Activated CD4-positive, alpha-beta T cell treated with anti-CD3 and anti-CD28 coated beads, Interleukin-10, Interleukin-2, amounts not matched to agents 100 ng/mL and 50 ng/mL, durations not matched to agents 16 hours and 8 hours (primary cell): ENCODE data around the gene SNAPC2.
"Not testable (repeated sequence)": the region's sequence is repeated elsewhere in the genome, so short reads cannot be mapped to it uniquely, and the experiment has no call there.

Experiments used
- DNase-seq: peaks from one replicate; pipeline ENCODE4 v3.0.0-alpha.2; 2020

The SNAPC2 gene

GRCh38 chr19:7910321-7911161, 9.6 kb upstream of the SNAPC2 start:
- DNase-seq: no peak

DNA sequence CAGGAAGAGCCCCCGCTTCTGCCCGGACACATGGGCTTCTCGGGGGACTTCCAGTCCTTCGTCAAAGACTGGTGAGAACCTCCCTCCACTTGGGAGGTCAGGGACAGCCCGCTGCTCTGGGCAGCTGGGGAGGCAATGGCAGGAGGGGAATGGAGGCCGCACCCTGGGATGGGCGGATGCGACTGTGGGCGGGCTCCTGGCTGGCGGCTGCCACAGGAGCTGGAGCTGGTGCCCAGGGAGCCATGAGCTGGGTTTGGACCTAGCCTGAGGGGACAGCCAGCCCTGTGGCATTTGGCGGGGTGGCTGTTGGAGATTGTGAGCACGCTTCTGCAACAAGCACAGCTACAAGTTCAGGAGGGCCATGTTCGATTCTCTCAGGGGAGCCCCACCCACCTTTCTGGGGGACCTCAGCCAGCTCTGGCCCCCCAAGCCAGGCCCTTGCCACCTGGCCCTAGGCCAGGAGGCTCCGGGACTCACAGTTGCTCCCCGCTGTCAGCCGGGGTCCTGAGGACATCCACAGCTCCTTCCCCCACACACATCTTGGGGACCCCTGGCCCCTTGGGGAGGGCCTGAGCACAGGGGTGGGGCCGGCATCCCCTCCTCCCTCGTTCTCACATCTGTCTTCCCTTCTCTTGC, 8.5 kb upstream of the SNAPC2 start:
- no peak for DNase-seq

- no peak for DNase-seq
Measured at GRCh38 chr19:7912144-7912696, 7.9 kb upstream of the SNAPC2 start.

- DNase-seq: no peak
Measured at GRCh38 chr19:7912697-7913564, 7.2 kb upstream of the SNAPC2 start.

GRCh38 chr19:7913652-7914051, 6.5 kb upstream of the SNAPC2 start:
- no peak for DNase-seq

DNA sequence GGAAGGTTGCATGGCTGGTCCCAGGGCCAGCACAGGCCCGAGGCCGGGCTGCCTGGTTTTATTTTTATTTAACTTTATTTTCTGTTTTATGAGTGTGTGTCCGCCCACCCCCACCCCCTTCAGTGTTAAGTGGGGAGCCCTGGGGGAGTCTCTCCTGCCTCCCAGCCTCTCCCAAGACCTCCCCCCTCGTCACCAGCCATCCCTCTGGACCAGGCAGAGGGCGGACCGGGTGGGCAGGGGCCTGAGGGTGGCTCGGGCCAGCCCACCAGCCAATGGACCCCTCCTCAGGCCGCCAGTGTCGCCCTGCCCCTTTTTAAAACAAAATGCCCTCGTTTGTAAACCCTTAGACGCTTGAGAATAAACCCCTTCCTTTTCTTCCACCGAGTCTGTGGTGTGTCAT, 6.0 kb upstream of the SNAPC2 start:
- DNase-seq: no peak

- no peak for DNase-seq
Measured at GRCh38 chr19:7914598-7915045, 5.5 kb upstream of the SNAPC2 start, which contains the start of gene TGFBR3L. TGFBR3L (plus strand) TSS chr19:7914830.

DNA sequence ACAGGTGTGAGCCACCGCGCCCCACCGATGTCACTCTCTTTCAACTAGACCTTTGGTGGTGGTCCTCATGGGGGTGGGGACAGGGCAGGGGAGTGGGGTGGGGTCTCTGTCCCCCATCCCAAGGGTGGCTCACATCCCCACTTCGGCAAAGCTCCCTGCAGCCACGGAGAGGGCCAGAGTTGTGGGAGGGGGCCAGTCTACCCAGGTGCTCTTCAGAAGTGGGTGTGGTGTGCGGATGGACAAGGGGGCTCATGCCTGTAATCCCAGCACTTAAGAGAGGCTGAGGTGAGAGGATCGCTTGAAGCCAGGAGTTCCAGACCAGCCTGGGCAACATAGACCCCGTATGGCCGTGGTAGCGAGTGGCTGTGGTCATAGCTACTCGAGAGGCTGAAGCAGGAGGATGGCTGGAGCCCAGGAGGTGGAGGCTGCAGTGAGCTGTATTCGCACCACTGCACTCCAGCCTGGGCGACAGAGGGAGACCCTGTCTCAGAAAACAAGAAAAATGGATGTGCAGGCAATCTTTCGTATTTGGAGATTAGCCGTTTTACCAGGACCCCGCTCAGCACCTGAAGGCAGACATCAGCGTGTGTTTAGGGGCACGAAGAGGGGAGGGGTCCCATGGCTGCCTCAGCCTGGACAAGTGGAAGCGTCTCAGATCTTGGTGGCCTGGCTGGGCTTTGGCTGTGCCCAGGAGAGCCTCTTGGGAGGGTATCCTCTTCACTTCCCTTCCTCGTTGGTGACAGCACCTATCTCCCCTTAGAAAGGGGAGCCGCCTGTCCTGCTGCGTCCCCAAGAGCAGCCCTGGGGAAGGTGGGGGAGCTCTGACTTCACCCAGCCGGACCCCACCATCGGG, 4.7 kb upstream of the SNAPC2 start:
- DNase-seq: no peak

GRCh38 chr19:7916103-7916954, 3.8 kb upstream of the SNAPC2 start:
- peak; percentile 60 for DNase-seq

DNA sequence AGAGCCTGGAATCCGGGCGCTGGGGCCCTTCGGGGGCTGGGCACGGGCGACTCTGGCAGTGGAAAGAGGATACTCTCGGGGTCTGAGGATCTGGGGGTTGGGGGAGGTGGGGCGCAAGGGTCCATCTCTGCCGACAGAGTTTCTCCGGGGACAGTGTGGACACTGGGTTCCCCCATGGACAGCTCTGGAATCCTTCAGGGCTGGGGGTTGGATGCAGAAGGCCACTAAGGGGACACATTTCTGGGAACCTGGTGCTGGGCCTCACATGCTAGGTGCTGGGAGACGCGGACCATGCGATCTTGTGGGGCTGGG, 3.2 kb upstream of the SNAPC2 start:
- DNase-seq: no peak

GRCh38 chr19:7917267-7918061, 2.7 kb upstream of the SNAPC2 start:
- DNase-seq: peak; percentile 69

DNA sequence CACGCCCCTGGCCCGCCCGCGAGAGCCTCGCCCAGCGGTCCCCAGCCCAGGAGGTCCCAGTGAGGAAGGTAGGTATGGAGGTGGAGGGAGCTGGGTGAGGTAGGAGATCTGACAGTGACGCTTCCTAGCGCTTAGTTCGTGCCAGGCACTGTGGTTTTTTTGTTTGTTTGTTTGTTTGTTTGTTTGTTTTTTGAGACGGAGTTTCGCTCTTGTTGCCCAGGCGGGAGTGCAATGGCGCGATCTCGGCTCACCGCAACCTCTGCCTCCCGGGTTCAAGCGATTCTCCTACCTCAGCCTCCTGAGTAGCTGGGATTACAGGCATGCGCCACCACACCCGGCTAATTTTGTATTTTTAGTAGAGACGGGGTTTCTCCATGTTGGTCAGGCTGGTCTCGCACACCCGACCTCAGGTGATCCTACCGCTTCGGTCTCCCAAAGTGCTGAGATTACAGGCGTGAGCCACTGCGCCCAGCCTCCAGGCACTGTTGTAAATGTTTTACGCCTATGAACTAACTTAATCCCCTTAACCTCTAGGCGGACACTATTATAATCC, 2.0 kb upstream of the SNAPC2 start:
- DNase-seq: not testable (repeated sequence)

DNA sequence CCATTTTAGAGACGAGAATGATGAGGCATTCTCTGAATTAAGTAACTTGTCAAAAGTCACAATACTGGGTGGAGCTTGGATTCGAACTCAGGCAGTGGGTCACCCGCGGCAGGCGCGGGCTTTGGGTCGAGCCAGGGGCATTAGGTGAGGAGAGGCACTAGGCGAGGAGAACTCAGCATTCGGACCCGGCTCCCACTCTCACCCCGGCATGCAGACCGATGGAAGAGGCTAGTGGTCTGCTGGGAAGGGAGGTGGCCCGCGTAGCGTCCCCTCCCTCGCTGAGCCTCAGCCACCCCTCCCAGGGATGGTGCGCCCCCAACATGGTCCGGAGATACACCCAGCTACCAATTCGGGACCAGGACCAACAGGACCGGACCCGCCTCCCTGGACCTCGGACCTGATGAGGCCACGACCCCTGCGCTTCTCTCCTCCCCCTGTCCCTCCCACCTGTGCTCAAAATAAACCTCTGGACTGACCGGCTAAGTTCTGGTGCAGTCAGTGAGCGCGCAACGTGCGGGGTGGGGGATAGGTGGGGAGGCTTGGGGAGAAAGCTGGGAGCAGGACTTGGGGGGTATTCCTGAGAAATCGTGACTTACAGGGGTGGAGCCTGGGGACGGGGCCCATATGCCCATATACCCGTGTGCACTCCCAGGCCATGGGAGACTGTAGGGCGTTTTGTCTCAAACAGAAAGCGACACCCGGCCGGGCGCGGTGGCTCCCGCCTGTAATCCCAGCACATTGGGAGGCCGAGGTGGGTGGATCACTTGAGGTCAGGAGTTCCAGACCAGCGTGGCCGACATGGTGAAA, 1.3 kb upstream of the SNAPC2 start:
- no peak for DNase-seq

DNA sequence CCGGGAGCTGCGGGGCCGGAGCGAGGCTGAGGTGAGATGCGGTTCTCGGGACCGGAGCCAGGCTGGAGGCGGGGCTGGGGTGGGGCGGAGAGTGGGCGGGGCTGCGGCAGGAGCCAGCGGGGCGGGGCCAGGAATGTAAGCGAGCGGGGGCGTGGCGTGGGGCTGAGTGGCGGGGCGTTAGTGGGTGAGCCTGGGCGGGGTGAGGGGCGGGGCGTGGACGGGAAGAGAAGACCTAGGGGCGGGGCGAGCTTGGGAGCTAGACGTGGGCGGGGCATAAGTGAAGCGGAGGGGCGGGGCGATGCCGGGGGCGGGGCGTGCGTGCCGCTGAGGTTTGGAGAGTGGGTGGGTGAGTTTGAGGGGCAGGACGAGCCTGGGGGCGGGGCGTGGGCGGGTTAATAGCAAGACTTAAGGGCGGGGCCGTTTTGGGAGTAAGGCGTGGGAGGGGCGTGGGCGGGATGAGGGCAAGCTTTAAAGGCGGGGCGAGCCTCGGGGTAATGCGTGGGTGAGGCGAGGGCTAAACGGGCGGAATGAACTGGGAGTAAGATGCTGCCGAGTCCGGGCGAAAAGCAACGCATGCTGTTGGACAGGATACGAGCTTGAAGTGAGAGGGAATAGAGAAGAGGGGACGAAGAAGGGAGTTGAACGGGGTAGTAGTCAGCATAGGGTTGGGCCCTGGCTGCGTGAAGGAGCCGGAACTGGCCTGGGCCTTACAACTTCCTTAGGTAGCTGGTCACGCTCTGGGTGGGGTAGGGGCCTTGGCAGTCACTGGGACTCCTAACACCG, 572 bp downstream of the SNAPC2 start:
- peak; percentile 98 for DNase-seq

DNA sequence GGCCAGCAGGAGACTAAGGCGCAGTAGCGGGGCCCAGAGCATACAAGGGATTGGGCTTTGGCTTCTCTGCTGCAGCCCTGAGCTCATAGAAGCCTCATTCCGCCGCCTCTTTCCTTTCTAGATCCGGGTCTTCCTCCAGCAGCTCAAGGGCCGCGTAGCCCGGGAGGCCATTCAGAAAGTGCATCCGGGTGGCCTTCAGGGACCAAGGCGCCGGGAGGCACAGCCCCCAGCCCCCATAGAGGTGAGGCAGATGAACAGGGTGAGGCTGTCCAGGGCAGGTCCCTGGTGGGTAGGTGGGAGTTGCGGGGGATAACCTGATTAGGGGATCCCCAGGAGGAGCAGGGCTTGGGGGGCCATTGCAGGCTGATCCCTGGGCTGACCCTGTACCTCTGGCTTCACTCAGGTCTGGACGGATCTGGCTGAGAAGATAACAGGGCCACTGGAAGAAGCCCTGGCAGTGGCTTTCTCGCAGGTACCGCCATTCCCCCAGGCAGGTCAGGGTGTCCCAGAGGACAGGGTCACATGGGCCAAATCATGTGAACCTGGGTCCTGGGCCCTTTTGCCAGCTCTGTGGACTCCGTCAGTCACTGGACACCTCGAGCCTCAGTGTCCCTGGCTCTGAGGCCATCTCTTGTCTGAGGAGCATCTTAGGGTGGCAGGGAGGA, 1.3 kb downstream of the SNAPC2 start:
- no peak for DNase-seq

- no peak for DNase-seq
Measured at GRCh38 chr19:7921967-7922835, 2.1 kb downstream of the SNAPC2 start.

GRCh38 chr19:7922836-7923195, 2.7 kb downstream of the SNAPC2 start:
- DNase-seq: no peak
